Gastroesophageal sphincter (tissue), 4 donors: ENCODE measurements around the gene CA9. TPM values are rescaled to one million over a fixed set of nuclear protein-coding genes. Genes with fewer than 3 reads are reported as not detected.

Source experiments
- ATAC-seq: fragments of 150-250 bp; one replicate; pipeline ENCODE4 v1.9.1; 2016; ENCODE audit warnings: mild to moderate bottlenecking, moderate library complexity
- H3K27ac ChIP-seq, 4 donors: fragments of 200-600 bp; sonication (generic) in 3 of 4; 1 replicate in 3 of 4; 2 replicates in 1 of 4; pipeline ENCODE4 v1.5.1; 2016 to 2019
- H3K27me3 ChIP-seq: fragments of 200-600 bp; sonication (generic); one replicate; pipeline ENCODE4 v1.5.1; 2019
- H3K36me3 ChIP-seq, 2 donors: fragments of 200-600 bp; sonication (generic); one replicate each; pipeline ENCODE4 v1.5.1; 2019; ENCODE audit warnings: control low read depth in 1 of 2
- H3K4me1 ChIP-seq, 3 donors: fragments of 200-600 bp; sonication (generic); 1 replicate in 2 of 3; 2 replicates in 1 of 3; pipeline ENCODE4 v1.5.1; 2016 to 2019; ENCODE audit warnings: control low read depth in 2 of 3
- H3K4me3 ChIP-seq, 2 donors: fragments of 200-600 bp; sonication (generic); one replicate each; pipeline ENCODE4 v1.5.1; 2019; ENCODE audit warnings: mild to moderate bottlenecking in 1 of 2, moderate library complexity in 1 of 2
- H3K9me3 ChIP-seq, 3 donors: fragments of 200-600 bp; sonication (generic); one replicate each; pipeline ENCODE4 v1.5.1; 2017 to 2019; ENCODE audit warnings: control low read depth in 2 of 3
- CTCF ChIP-seq, 4 experiments: fragments of 200-600 bp in 2 of 4; fragments of 450-650 bp in 2 of 4; sonication (generic) in 1 of 4; IDR thresholded peaks; one replicate each; pipeline ENCODE4 v1.5.1; 2017 to 2019; ENCODE audit warnings: antibody characterized with exemption in 4 of 4, mild to moderate bottlenecking in 2 of 4, moderate library complexity in 2 of 4
- EP300 ChIP-seq: sonication (generic); formaldehyde crosslinking; IDR thresholded peaks from one replicate; pipeline ENCODE4 v1.6.1; 2017; ENCODE audit warnings: antibody characterized with exemption, mild to moderate bottlenecking
- POLR2A ChIP-seq, 2 donors: fragments of 450-650 bp; IDR thresholded peaks; one replicate each; pipeline ENCODE4 v1.6.1; 2017; ENCODE audit warnings: antibody characterized with exemption in 2 of 2, mild to moderate bottlenecking in 2 of 2, moderate library complexity in 1 of 2
- POLR2AphosphoS5 ChIP-seq: sonication (generic); formaldehyde crosslinking; IDR thresholded peaks from one replicate; pipeline ENCODE4 v1.6.1; 2017; ENCODE audit warnings: antibody characterized with exemption
- WGBS, 2 donors: methylation state at CpG; one replicate each; pipeline ENCODE4 v1.1.5; 2018; ENCODE audit warnings: low coverage in 1 of 2; 5-methylcytosine and 5-hydroxymethylcytosine counted together
- total RNA-seq, 4 donors: library from RNA; depleted of rRNA; stranded (reverse); fragments of >200 nt; gene quantifications; one replicate each; pipeline ENCODE4 v1.1.0, GENCODE V29; 2016

The CA9 gene
- total RNA-seq, 4 donors from 2014 or later, result 3.9 TPM; not detected in 3

- H3K9me3 ChIP-seq, result no peaks in the 10 kb centered on the region
- 100% methylated on average over 1 of the region's 3 CpGs; no CpG with 5 or more reads in 1 of the 2 donors for WGBS, 2 donors
- H3K27me3 ChIP-seq, result no peaks in the 10 kb centered on the region
- no peaks in the 10 kb centered on the region for H3K36me3 ChIP-seq
- H3K4me1 ChIP-seq, result peaks cover 0 to 38% (median 9%) of the 10 kb centered on the region in 3 donors
- H3K4me3 ChIP-seq, result no peak overlapping the region
- no peak for TF ChIP-seq CTCF (IDR thresholded peaks at IDR 0.05)
- TF ChIP-seq POLR2A (IDR thresholded peaks at IDR 0.05), result no peak
- TF ChIP-seq EP300, result no peak
- TF ChIP-seq POLR2AphosphoS5, result no peak
- no peak overlapping the region for H3K27ac ChIP-seq
- no peak for ATAC-seq
Measured at GRCh38 chr9:35667939-35668338, 5.8 kb upstream of the CA9 start.

GRCh38 chr9:35669331-35670145 lies 4.2 kb upstream of the CA9 start:
- no peak for ATAC-seq
- H3K4me1 ChIP-seq, result peaks cover 0 to 38% (median 14%) of the 10 kb centered on the region in 3 donors
- H3K27ac ChIP-seq, result no peak overlapping the region
- TF ChIP-seq CTCF (IDR thresholded peaks at IDR 0.05) (no peak), POLR2A (IDR thresholded peaks at IDR 0.05) (no peak), POLR2AphosphoS5 (no peak), EP300 (no peak)
- WGBS, 2 donors, result 56 to 68% methylated on average over 3 to 4 of the region's 6 CpGs
- no peaks in the 10 kb centered on the region for H3K27me3 ChIP-seq
- H3K9me3 ChIP-seq, result no peaks in the 10 kb centered on the region
- H3K4me3 ChIP-seq, result no peak overlapping the region
- H3K36me3 ChIP-seq, result no peaks in the 10 kb centered on the region

GRCh38 chr9:35674025-35674361 lies 265 bp downstream of the CA9 start:
- Histone ChIP-seq H3K4me3 (no peak overlapping the region), H3K4me1 (peaks cover 0 to 42% (median 14%) of the 10 kb centered on the region in 3 donors), H3K27ac (peak overlapping the region in 3 of 4 donors; percentile 56 to 68 (median 64)), H3K9me3 (no peaks in the 10 kb centered on the region), H3K27me3 (no peaks in the 10 kb centered on the region), H3K36me3 (no peaks in the 10 kb centered on the region)
- no CpG with 5 or more reads among the region's 3 CpGs for WGBS, 2 donors
- TF ChIP-seq CTCF (IDR thresholded peaks at IDR 0.05) (no peak), EP300 (no peak), POLR2A (IDR thresholded peaks at IDR 0.05) (no peak), POLR2AphosphoS5 (no peak)
- ATAC-seq, result no peak

- Histone ChIP-seq H3K9me3 (no peaks in the 10 kb centered on the region), H3K27ac (peak overlapping the region in 1 of 4 donors; percentile 63), H3K4me3 (peak overlapping the region; percentile 38 to 52), H3K27me3 (no peaks in the 10 kb centered on the region), H3K4me1 (peaks cover 0 to 43% (median 14%) of the 10 kb centered on the region in 3 donors), H3K36me3 (no peaks in the 10 kb centered on the region)
- ATAC-seq, result no peak
- no peak for TF ChIP-seq EP300
- no peak for TF ChIP-seq POLR2AphosphoS5
- no peak for TF ChIP-seq POLR2A (IDR thresholded peaks at IDR 0.05)
- TF ChIP-seq CTCF (IDR thresholded peaks at IDR 0.05), result no peak
- 50 to 64% methylated on average over 4 to 6 of the region's 13 CpGs for WGBS, 2 donors
Measured at GRCh38 chr9:35675204-35675603, 1.5 kb downstream of the CA9 start.
